ENCODE results near the gene NCOR1. TPM values are rescaled to one million over a fixed set of nuclear protein-coding genes. Genes with fewer than 3 reads are reported as not detected.

NCOR1 gene
- total and polyA plus RNA-seq, 2 of the 8 experiments (the other 6 are each of a cell fraction or from before 2014, with no cell fraction given): 65.4 to 142 TPM

GRCh38 chr17:16123531-16123930 is 91.8 kb downstream of the NCOR1 start:
- DNase-seq (ENCODE audit: low read depth in 1 of 2, low spot score in 2 of 2) (no peak), FAIRE-seq (no peak)
- CTCF ChIA-PET (ENCODE audit: partially characterized antibody): no interaction called here
- H3K79me1 ChIP-seq (ENCODE audit: low read depth, low read length): no peaks in the 10 kb centered on the region
- WGBS, 2 experiments (ENCODE audit: extremely low coverage in 1 of 2, insufficient coverage in 1 of 2, insufficient read length in 1 of 2, insufficient replicate concordance in 2 of 2, low coverage in 1 of 2, low lambda C conversion rate in 2 of 2, missing lambda C conversion rate in 1 of 2): 95% methylated on average over 3 of the region's 3 CpGs; no CpG with 5 or more reads in 1 of the 2 experiments
- POLR2A ChIA-PET (ENCODE audit: partially characterized antibody): interaction anchor here (1.2 kb wide), 1 partner anchor 93 kb away, joined by 3 read pairs; the partner anchor contains the start of gene PIGL
- no peaks in the 10 kb centered on the region for H4K20me1 ChIP-seq (replicated peaks in 1 of 2; ENCODE audit: control insufficient read depth in 1 of 2, insufficient read depth in 2 of 2, low read length in 2 of 2)
- no peak overlapping the region for H3K9ac ChIP-seq (replicated peaks in 1 of 4; ENCODE audit: extremely low read depth in 1 of 4, low read depth in 3 of 4, low read length in 3 of 4)
- H3K27ac ChIP-seq (ENCODE audit: low read depth, low read length): no peak overlapping the region
- peaks cover 2% of the 10 kb centered on the region; the same call in 1 of the 2 replicates for H3K23me2 ChIP-seq (ENCODE audit: low read depth, low read length)
- H2AFZ ChIP-seq (ENCODE audit: low read length): no peak overlapping the region
- H3K4me2 ChIP-seq (ENCODE audit: insufficient read depth in 1 of 2, low read depth in 2 of 2, low read length in 2 of 2): no peak overlapping the region
- no peaks in the 10 kb centered on the region for H3K4me1 ChIP-seq (replicated peaks in 1 of 4; ENCODE audit: control insufficient read depth in 3 of 4, insufficient read depth in 4 of 4, low read length in 3 of 4)
- H4K8ac ChIP-seq (ENCODE audit: extremely low read depth, insufficient read depth, low read length): no peak overlapping the region
- no peak overlapping the region for H2BK12ac ChIP-seq (ENCODE audit: low read depth, low read length)
- H4K91ac ChIP-seq (replicated peaks; ENCODE audit: insufficient read length, low read length): no peak overlapping the region
- no peak overlapping the region for H3K56ac ChIP-seq (replicated peaks; ENCODE audit: insufficient read length, low read depth, low read length)
- no peak overlapping the region for H2BK15ac ChIP-seq (ENCODE audit: low read length)
- H3K18ac ChIP-seq (ENCODE audit: extremely low read depth, low read length): no peak overlapping the region
- H3K79me2 ChIP-seq (ENCODE audit: control insufficient read depth in 1 of 2, insufficient read depth in 2 of 2, low read length in 2 of 2): no peaks in the 10 kb centered on the region
- no peak overlapping the region for H2AK5ac ChIP-seq (ENCODE audit: low read depth, low read length)
- H3K27me3 ChIP-seq (replicated peaks in 1 of 4; ENCODE audit: control insufficient read depth in 3 of 4, extremely low read depth in 1 of 4, insufficient read depth in 3 of 4, low read length in 3 of 4): no peaks in the 10 kb centered on the region
- no peak overlapping the region for H2BK20ac ChIP-seq (ENCODE audit: low read length)
- H3K23ac ChIP-seq (ENCODE audit: insufficient read length): no peak overlapping the region
- H3K9me3 ChIP-seq (ENCODE audit: insufficient read depth in 2 of 2, low read depth in 1 of 2, low read length in 1 of 2): no peaks in the 10 kb centered on the region
- no peak overlapping the region for H2BK5ac ChIP-seq (ENCODE audit: low read depth, low read length)
- H3K36me3 ChIP-seq (ENCODE audit: control insufficient read depth in 2 of 4, insufficient read depth in 4 of 4, low read length in 3 of 4): peaks cover 5 to 39% (median 17%) of the 10 kb centered on the region in 4 experiments; a peak in 7 of 8 replicates
- no peak overlapping the region for H3K4ac ChIP-seq (replicated peaks; ENCODE audit: insufficient read length, low read depth, low read length)
- no peak overlapping the region for H4K5ac ChIP-seq (ENCODE audit: insufficient read length, low read depth, low read length)
- no peak overlapping the region for H3K14ac ChIP-seq (ENCODE audit: insufficient read length)
- H2BK120ac ChIP-seq (replicated peaks; ENCODE audit: low read depth, low read length): no peak overlapping the region
- H3K4me3 ChIP-seq (ENCODE audit: extremely low read depth in 1 of 4, insufficient read depth in 2 of 4, low read depth in 3 of 4, low read length in 4 of 4): no peak overlapping the region
- no peak for TF ChIP-seq EZH2 (IDR thresholded peaks at IDR 0.05; ENCODE audit: low read depth, low read length, severe bottlenecking)
- no peak for TF ChIP-seq GABPA (IDR thresholded peaks at IDR 0.05; ENCODE audit: borderline replicate concordance, insufficient read depth, low read length)
- no peak for TF ChIP-seq ATF2 (IDR thresholded peaks at IDR 0.05; ENCODE audit: low read length)
- TF ChIP-seq POU5F1 (IDR thresholded peaks at IDR 0.05; ENCODE audit: low read depth, low read length): no peak
- TF ChIP-seq SIX5 (IDR thresholded peaks at IDR 0.05; ENCODE audit: low read depth, low read length): no peak
- no peak for TF ChIP-seq RFX5 (IDR thresholded peaks at IDR 0.05; ENCODE audit: borderline replicate concordance, low read depth, low read length)
- TF ChIP-seq SP2 (IDR thresholded peaks at IDR 0.05; ENCODE audit: low read length): no peak
- no peak for TF ChIP-seq JUN (IDR thresholded peaks at IDR 0.05; ENCODE audit: low read depth, low read length)
- TF ChIP-seq YY1 (IDR thresholded peaks at IDR 0.05; ENCODE audit: low read depth, low read length): no peak
- TF ChIP-seq E2F6 (IDR thresholded peaks at IDR 0.05): no peak
- no peak for TF ChIP-seq TAF7 (optimal IDR thresholded peaks at IDR 0.05; ENCODE audit: borderline replicate concordance, low read depth, low read length)
- no peak for TF ChIP-seq CBX8 (IDR thresholded peaks at IDR 0.05; ENCODE audit: borderline replicate concordance, low read depth, low read length)
